ENCODE data around the gene LRRN2. TPM values are rescaled to one million over a fixed set of nuclear protein-coding genes. Genes with fewer than 3 reads are reported as not detected.

LRRN2 gene
- polyA plus RNA-seq, 1 of the 3 experiments (the other 2 are of a cell fraction): not detected

DNA sequence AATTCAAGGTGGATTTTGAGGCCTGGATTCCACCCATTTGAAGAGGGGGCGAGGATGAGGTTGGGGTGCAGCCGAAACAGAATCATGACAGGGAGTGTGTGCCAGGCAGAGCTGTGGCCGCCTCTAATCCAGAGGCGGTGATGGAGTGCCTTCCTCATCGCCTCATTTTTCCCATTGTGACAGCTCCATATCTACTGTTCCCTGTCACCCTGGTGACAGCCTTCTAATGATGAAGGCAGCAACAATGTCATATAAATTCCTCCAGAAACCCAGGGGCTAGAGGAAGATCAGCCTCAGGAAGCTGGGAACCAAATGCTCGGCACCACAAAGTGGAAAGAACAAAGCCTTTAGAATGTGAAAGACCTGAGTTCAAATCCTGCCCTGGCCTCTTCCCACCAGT, 42.0 kb downstream of the LRRN2 start:
- H3K4me3 ChIP-seq (ENCODE audit: low read depth in 2 of 2, low read length in 1 of 2): no peak overlapping the region
- ChIA-PET CTCF (interaction anchor here (1.7 to 4.3 kb wide), 4 partner anchors 20 to 163 kb away, joined by 6 to 24 read pairs (median 10); no protein-coding TSS in a partner anchor), POLR2A (no interaction called here)
- DNase-seq: no peak
- no peaks in the 10 kb centered on the region for H3K9me2 ChIP-seq
- H3K27ac ChIP-seq (ENCODE audit: low read depth in 2 of 2, low read length in 1 of 2): no peak overlapping the region
- H2AFZ ChIP-seq (ENCODE audit: low read depth): no peak overlapping the region
- H3K9ac ChIP-seq: no peak overlapping the region
- no peak overlapping the region for H3K4me2 ChIP-seq
- H3K9me3 ChIP-seq: no peaks in the 10 kb centered on the region
- no peaks in the 10 kb centered on the region; the same call in 1 of the 2 replicates for H3K27me3 ChIP-seq (ENCODE audit: insufficient read depth)
- peaks cover 0 to 5% of the 10 kb centered on the region in 2 experiments; a peak in 1 of 4 replicates for H3K4me1 ChIP-seq (ENCODE audit: control insufficient read depth in 1 of 2, insufficient read depth in 2 of 2, low read depth in 1 of 2, low read length in 1 of 2)
- TF ChIP-seq GATA2 (CRISPR knock-in tag; IDR thresholded peaks at IDR 0.05) (no peak), MXI1 (IDR thresholded peaks at IDR 0.05; ENCODE audit: low read depth, low read length) (no peak), USF1 (IDR thresholded peaks at IDR 0.05; ENCODE audit: borderline replicate concordance, low read depth) (no peak), JUND (IDR thresholded peaks at IDR 0.05) (no peak)
- TF ChIP-seq, protein P1, sequence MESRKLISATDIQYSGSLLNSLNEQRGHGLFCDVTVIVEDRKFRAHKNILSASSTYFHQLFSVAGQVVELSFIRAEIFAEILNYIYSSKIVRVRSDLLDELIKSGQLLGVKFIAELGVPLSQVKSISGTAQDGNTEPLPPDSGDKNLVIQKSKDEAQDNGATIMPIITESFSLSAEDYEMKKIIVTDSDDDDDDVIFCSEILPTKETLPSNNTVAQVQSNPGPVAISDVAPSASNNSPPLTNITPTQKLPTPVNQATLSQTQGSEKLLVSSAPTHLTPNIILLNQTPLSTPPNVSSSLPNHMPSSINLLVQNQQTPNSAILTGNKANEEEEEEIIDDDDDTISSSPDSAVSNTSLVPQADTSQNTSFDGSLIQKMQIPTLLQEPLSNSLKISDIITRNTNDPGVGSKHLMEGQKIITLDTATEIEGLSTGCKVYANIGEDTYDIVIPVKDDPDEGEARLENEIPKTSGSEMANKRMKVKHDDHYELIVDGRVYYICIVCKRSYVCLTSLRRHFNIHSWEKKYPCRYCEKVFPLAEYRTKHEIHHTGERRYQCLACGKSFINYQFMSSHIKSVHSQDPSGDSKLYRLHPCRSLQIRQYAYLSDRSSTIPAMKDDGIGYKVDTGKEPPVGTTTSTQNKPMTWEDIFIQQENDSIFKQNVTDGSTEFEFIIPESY (IDR thresholded peaks at IDR 0.05; ENCODE audit: borderline replicate concordance, low read depth): no peak
- no peaks in the 10 kb centered on the region for H4K20me1 ChIP-seq (ENCODE audit: insufficient read depth)
- no peaks in the 10 kb centered on the region for H3K79me2 ChIP-seq (ENCODE audit: insufficient read depth)
- 76% methylated on average over 6 of the region's 6 CpGs for WGBS (ENCODE audit: low lambda C conversion rate)
- H3K36me3 ChIP-seq (replicated peaks in 1 of 2; ENCODE audit: control insufficient read depth in 1 of 2, insufficient read depth in 2 of 2, low read length in 1 of 2): no peaks in the 10 kb centered on the region
- H3F3A ChIP-seq (replicated peaks; ENCODE audit: insufficient read depth): no peaks in the 10 kb centered on the region

- peaks cover 0 to 13% of the 10 kb centered on the region in 2 experiments; a peak in 2 of 4 replicates for H3K4me1 ChIP-seq (ENCODE audit: control insufficient read depth in 1 of 2, insufficient read depth in 2 of 2, low read depth in 1 of 2, low read length in 1 of 2)
- H3K79me2 ChIP-seq (ENCODE audit: insufficient read depth): no peaks in the 10 kb centered on the region
- WGBS (ENCODE audit: low lambda C conversion rate): 32% methylated on average over 3 of the region's 3 CpGs
- ChIA-PET POLR2A (no interaction called here), CTCF (interaction anchor here (0.9 to 4.3 kb wide), 6 partner anchors 11 to 165 kb away, joined by 3 to 24 read pairs (median 10); no protein-coding TSS in a partner anchor)
- H3K4me3 ChIP-seq (ENCODE audit: low read depth in 2 of 2, low read length in 1 of 2): no peak overlapping the region
- no peaks in the 10 kb centered on the region for H3K9me3 ChIP-seq
- H3K9me2 ChIP-seq: no peaks in the 10 kb centered on the region
- H3K9ac ChIP-seq: no peak overlapping the region
- DNase-seq: no peak
- no peak for TF ChIP-seq EP300 (IDR thresholded peaks at IDR 0.05; ENCODE audit: borderline replicate concordance in 1 of 2, low read depth in 1 of 2, low read length in 1 of 2)
- TF ChIP-seq NFIC (IDR thresholded peaks at IDR 0.05; ENCODE audit: borderline replicate concordance): no peak
- no peak for TF ChIP-seq USF2 (IDR thresholded peaks at IDR 0.05; ENCODE audit: borderline replicate concordance, low read depth, low read length)
- TF ChIP-seq SMC3 (IDR thresholded peaks at IDR 0.05; ENCODE audit: low read depth, low read length): no peak
- no peak for TF ChIP-seq GATA2 (CRISPR knock-in tag; IDR thresholded peaks at IDR 0.05)
- H3K36me3 ChIP-seq (replicated peaks in 1 of 2; ENCODE audit: control insufficient read depth in 1 of 2, insufficient read depth in 2 of 2, low read length in 1 of 2): no peaks in the 10 kb centered on the region
- no peak overlapping the region for H2AFZ ChIP-seq (ENCODE audit: low read depth)
- no peaks in the 10 kb centered on the region; the same call in 1 of the 2 replicates for H3K27me3 ChIP-seq (ENCODE audit: insufficient read depth)
- no peak overlapping the region for H3K27ac ChIP-seq (ENCODE audit: low read depth in 2 of 2, low read length in 1 of 2)
- no peaks in the 10 kb centered on the region for H4K20me1 ChIP-seq (ENCODE audit: insufficient read depth)
- no peak overlapping the region for H3K4me2 ChIP-seq
- no peaks in the 10 kb centered on the region for H3F3A ChIP-seq (replicated peaks; ENCODE audit: insufficient read depth)
These were observed 43.6 kb downstream of the LRRN2 start for GRCh38 chr1:204641936-204642335.
